Activated naive CD8-positive, alpha-beta T cell treated with anti-CD3 and anti-CD28 coated beads, Interleukin-2, amount 10 ng/mL, durations not matched to agents 7 days and 5 days (primary cell): ENCODE data around the gene YEATS2. TPM values are rescaled to one million over a fixed set of nuclear protein-coding genes. Genes with fewer than 3 reads are reported as not detected.
A peak's percentile ranks its signal among the peaks of the same experiment; 100 is the strongest.

ENCODE experiments used
- ATAC-seq: fragments of 150-1000 bp; cut with Tn5 transposase; one replicate; pipeline ENCODE4 v1.10.0; 2021; ENCODE audit warnings: low read depth, moderate library complexity
- POLR2A ChIA-PET: fragments of 350-600 bp; sonication (Branson Sonifier 250); formaldehyde crosslinking; loops from one replicate; lab custom pipeline; 2021; ENCODE audit warnings: antibody characterized with exemption; lab: Charles Lee
- DNase-seq: peaks from one replicate; pipeline ENCODE4 v3.0.0; 2021
- H3K27ac Mint-ChIP-seq: one replicate; pipeline ENCODE4 v1.8.0; 2022; ENCODE audit warnings: mild to moderate bottlenecking, mixed read lengths
- H3K27me3 Mint-ChIP-seq: one replicate; pipeline ENCODE4 v1.8.0; 2022; ENCODE audit warnings: mild to moderate bottlenecking, moderate library complexity, mixed read lengths
- H3K36me3 Mint-ChIP-seq: one replicate; pipeline ENCODE4 v1.8.0; 2021; ENCODE audit warnings: mild to moderate bottlenecking, mixed read lengths
- H3K4me1 Mint-ChIP-seq: one replicate; pipeline ENCODE4 v1.8.0; 2021; ENCODE audit warnings: mixed read lengths
- H3K4me3 Mint-ChIP-seq: one replicate; pipeline ENCODE4 v1.8.0; 2022; ENCODE audit warnings: mild to moderate bottlenecking, moderate library complexity, mixed read lengths
- H3K9me3 Mint-ChIP-seq: one replicate; pipeline ENCODE4 v1.8.0; 2021; ENCODE audit warnings: mixed read lengths
- total RNA-seq, 2 experiments: library from RNA; stranded (reverse); gene quantifications; one replicate each; pipeline ENCODE4 v1.2.3, GENCODE V29; 2021

The YEATS2 gene
- total RNA-seq, 2 experiments from 2014 or later, result 49.7 to 52.7 TPM

DNA sequence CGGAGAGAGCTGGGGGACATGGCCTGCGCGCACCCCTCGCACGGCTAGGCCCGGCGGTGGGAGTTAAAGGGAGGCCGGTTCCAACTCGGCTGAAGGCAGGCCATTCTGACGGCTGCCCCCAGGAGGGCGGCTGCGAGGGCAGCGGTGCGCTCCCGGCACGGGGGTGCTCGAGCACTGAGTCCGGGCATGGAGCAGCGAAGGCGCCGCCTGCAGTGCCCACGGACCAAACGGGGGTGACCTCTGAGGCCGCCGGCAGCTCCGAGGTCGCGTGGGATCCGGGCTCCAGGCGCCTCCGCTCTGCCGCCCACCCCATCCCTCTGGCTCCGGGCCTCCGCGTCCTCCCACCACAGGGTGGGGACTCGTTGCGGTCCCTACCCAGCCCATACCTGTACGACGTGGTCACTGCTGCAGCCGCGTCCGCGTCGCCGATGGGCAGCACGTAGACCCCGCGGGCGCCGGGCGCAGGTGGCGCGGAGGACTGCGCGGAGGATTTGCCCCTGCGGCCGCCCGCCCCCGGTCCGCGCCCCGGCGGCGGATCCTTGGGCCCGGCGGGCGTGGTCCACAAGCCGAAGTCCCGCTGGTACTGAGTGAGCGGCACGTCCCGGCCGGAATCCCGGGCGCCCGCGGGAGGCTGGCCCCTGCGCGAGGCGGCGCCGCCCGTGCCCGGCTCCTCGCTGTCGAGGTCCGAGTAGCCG, 127.3 kb downstream of the YEATS2 start:
- Mint-ChIP-seq H3K9me3 (no peaks in the 10 kb centered on the region), H3K4me1 (peaks cover 8% of the 10 kb centered on the region), H3K4me3 (peak overlapping the region; percentile 69), H3K27ac (no peak overlapping the region), H3K27me3 (peaks cover 5% of the 10 kb centered on the region), H3K36me3 (peaks cover 2% of the 10 kb centered on the region)
- ATAC-seq (peak; percentile 43), DNase-seq (peak; percentile 55)
- POLR2A ChIA-PET, result interaction anchor here (1.3 kb wide), 1 partner anchor 60 kb away, joined by 4 read pairs; the partner anchor contains the start of gene PARL

GRCh38 chr3:183825456-183826161, 128.0 kb downstream of the YEATS2 start, which contains the start of gene MAP6D1:
MAP6D1 (minus strand) TSS chr3:183825577; CDS start chr3:183825547, 30 bp downstream.
- peak; percentile 68 for DNase-seq
- POLR2A ChIA-PET, result interaction anchor here (0.9 to 1.3 kb wide), 2 partner anchors 10 to 59 kb away, joined by 4 to 5 read pairs; partner anchors contain the start of gene PARL
- Mint-ChIP-seq H3K27ac (no peak within 1 kb of the TSS), H3K36me3 (peaks cover 2% of the 10 kb centered on the region), H3K4me3 (peak within 1 kb of the TSS; percentile 69), H3K27me3 (peaks cover 5% of the 10 kb centered on the region), H3K9me3 (no peaks in the 10 kb centered on the region), H3K4me1 (peaks cover 8% of the 10 kb centered on the region)
- peak; percentile 64 for ATAC-seq

DNA sequence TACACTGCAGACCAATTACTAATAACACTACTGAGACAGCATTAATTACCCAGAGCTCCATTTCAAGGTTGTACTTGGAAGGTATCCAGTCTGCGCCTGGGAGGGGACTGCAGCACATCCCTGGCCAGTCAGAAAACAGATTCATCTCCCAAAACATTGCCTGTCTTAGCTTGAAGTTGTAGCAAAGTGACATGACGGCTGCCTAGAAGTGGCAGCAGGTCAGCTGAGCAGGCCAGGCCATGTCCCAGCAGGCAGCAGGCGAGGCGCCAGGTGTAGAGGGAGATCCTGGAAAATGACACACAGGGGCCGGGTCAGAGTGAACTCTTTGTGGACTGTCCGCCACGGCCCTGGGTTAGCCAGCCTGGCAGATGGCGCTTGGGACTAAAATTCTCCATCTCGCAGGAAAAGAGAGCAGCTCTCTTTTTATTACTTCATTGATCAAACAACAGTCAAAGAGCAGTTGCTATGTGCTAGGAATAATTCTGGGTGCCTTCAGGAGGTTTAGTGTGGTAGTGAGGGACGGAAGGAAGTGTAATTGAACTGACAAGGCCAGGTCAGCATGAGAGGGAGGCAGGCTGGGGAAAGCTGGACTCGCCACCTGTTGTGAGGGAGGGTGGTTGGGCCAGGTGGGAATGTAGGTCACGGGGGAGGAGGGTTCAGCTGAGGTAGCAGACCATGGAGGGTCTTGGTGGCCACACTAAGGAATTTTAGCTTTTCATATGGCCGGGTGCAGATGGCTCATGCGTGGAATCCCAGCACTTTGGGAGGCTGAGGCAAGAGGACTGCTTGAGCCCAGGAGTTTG, 129.1 kb downstream of the YEATS2 start:
- H3K4me1 Mint-ChIP-seq, result peaks cover 8% of the 10 kb centered on the region
- POLR2A ChIA-PET, result interaction anchor here (0.9 to 1.3 kb wide), 3 partner anchors 11 to 58 kb away, joined by 4 to 5 read pairs (median 4); partner anchors contain the start of gene PARL
- H3K36me3 Mint-ChIP-seq, result peaks cover 2% of the 10 kb centered on the region
- H3K9me3 Mint-ChIP-seq, result no peaks in the 10 kb centered on the region
- no peak overlapping the region for H3K27ac Mint-ChIP-seq
- no peak for ATAC-seq
- DNase-seq, result no peak
- H3K4me3 Mint-ChIP-seq, result no peak overlapping the region
- peaks cover 5% of the 10 kb centered on the region for H3K27me3 Mint-ChIP-seq

GRCh38 chr3:183827809-183828537, 130.4 kb downstream of the YEATS2 start:
- no peak overlapping the region for H3K4me3 Mint-ChIP-seq
- H3K9me3 Mint-ChIP-seq, result no peaks in the 10 kb centered on the region
- ATAC-seq (no peak), DNase-seq (no peak)
- H3K27ac Mint-ChIP-seq, result no peak overlapping the region
- H3K36me3 Mint-ChIP-seq, result no peaks in the 10 kb centered on the region
- H3K4me1 Mint-ChIP-seq, result peaks cover 8% of the 10 kb centered on the region
- H3K27me3 Mint-ChIP-seq, result peaks cover 5% of the 10 kb centered on the region
- POLR2A ChIA-PET, result no interaction called here

GRCh38 chr3:183828538-183828870, 130.9 kb downstream of the YEATS2 start:
- no peaks in the 10 kb centered on the region for H3K9me3 Mint-ChIP-seq
- no peak for DNase-seq
- no peak for ATAC-seq
- no peak overlapping the region for H3K4me3 Mint-ChIP-seq
- peaks cover 8% of the 10 kb centered on the region for H3K4me1 Mint-ChIP-seq
- no peak overlapping the region for H3K27ac Mint-ChIP-seq
- POLR2A ChIA-PET, result no interaction called here
- H3K36me3 Mint-ChIP-seq, result no peaks in the 10 kb centered on the region
- H3K27me3 Mint-ChIP-seq, result peaks cover 5% of the 10 kb centered on the region

GRCh38 chr3:183829466-183829865, 131.9 kb downstream of the YEATS2 start:
- Mint-ChIP-seq H3K4me3 (no peak overlapping the region), H3K27me3 (no peaks in the 10 kb centered on the region), H3K9me3 (no peaks in the 10 kb centered on the region), H3K4me1 (peaks cover under 1% of the 10 kb centered on the region), H3K36me3 (no peaks in the 10 kb centered on the region), H3K27ac (no peak overlapping the region)
- no peak for DNase-seq
- POLR2A ChIA-PET, result no interaction called here
- ATAC-seq, result no peak

DNA sequence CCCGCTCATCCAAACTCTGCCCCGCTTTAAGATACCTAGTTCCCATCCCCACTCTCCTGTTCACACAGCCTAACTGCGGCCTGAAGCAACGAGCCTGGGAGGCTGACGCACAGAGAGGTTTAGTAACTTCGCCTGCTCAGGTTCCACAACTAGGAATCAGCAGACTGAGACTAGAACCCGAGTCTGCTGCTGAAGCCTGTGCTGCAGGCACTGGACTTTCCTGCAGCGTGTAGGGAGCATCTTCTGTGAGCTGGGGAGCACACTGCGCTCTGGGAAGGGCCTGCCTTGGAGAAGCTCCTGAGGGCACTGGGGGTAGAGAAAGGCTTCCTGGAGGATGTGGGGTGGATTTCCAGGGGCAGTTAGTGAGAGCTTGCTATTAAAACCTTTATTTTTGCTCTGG, 132.6 kb downstream of the YEATS2 start:
- ATAC-seq (no peak), DNase-seq (no peak)
- no peak overlapping the region for H3K27ac Mint-ChIP-seq
- H3K27me3 Mint-ChIP-seq, result no peaks in the 10 kb centered on the region
- no peaks in the 10 kb centered on the region for H3K4me1 Mint-ChIP-seq
- H3K4me3 Mint-ChIP-seq, result no peak overlapping the region
- H3K9me3 Mint-ChIP-seq, result no peaks in the 10 kb centered on the region
- POLR2A ChIA-PET, result no interaction called here
- no peaks in the 10 kb centered on the region for H3K36me3 Mint-ChIP-seq

- no peaks in the 10 kb centered on the region for H3K36me3 Mint-ChIP-seq
- POLR2A ChIA-PET, result no interaction called here
- no peak overlapping the region for H3K27ac Mint-ChIP-seq
- DNase-seq (no peak), ATAC-seq (no peak)
- H3K9me3 Mint-ChIP-seq, result no peaks in the 10 kb centered on the region
- no peak overlapping the region for H3K4me3 Mint-ChIP-seq
- no peaks in the 10 kb centered on the region for H3K27me3 Mint-ChIP-seq
- no peaks in the 10 kb centered on the region for H3K4me1 Mint-ChIP-seq
Observed at GRCh38 chr3:183833516-183833915, 135.9 kb downstream of the YEATS2 start.

GRCh38 chr3:183837390-183837789, 139.8 kb downstream of the YEATS2 start:
- Mint-ChIP-seq H3K27ac (no peak overlapping the region), H3K27me3 (no peaks in the 10 kb centered on the region), H3K36me3 (peaks cover 9% of the 10 kb centered on the region), H3K4me1 (no peaks in the 10 kb centered on the region), H3K9me3 (no peaks in the 10 kb centered on the region), H3K4me3 (no peak overlapping the region)
- no peak for DNase-seq
- POLR2A ChIA-PET, result no interaction called here
- no peak for ATAC-seq

DNA sequence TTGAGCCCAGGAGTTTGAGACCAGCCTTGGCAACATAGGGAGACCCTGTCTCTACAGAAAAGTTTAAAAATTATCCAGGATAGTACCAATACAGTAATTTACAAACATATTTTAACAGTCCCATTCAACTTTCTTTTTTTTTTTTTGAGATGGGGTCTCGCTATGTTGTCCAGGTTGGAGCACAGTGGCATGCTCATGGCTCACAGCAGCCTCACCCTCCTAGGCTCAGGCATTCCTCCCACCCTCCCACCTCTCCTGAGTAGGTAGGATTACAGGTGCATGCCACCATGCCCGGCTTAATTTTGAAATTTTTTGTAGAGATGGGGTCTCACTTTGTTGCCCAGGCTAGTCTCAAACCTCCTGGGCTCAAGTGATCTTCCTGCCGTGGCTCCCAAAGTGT, 140.3 kb downstream of the YEATS2 start:
- DNase-seq, result no peak
- Mint-ChIP-seq H3K4me1 (no peaks in the 10 kb centered on the region), H3K4me3 (no peak overlapping the region), H3K27me3 (no peaks in the 10 kb centered on the region), H3K36me3 (peaks cover 9% of the 10 kb centered on the region), H3K27ac (no peak overlapping the region), H3K9me3 (no peaks in the 10 kb centered on the region)
- ATAC-seq, result no peak
- POLR2A ChIA-PET, result no interaction called here

DNA sequence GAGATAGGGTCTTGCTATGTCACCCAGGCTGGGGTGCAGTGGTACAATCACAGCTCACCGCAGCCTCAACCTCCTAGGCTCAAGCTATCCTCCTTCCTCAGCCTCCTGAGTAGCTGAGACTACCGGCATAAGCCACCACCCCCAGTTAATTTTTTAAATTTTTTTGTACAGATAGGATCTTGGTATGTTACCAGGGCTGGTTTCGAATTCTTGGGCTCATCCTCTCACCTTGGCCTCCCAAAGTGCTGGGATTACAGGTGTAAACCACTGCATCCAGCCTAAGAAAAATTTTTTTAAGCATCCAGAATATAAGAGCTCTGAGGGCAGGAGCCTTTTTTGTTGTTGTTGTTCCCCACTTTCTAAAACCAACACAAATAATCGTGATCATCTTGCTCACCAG, 142.2 kb downstream of the YEATS2 start:
- POLR2A ChIA-PET, result no interaction called here
- Mint-ChIP-seq H3K4me3 (no peak overlapping the region), H3K9me3 (no peaks in the 10 kb centered on the region), H3K27ac (no peak overlapping the region), H3K36me3 (peaks cover 14% of the 10 kb centered on the region), H3K4me1 (no peaks in the 10 kb centered on the region), H3K27me3 (no peaks in the 10 kb centered on the region)
- DNase-seq, result no peak
- ATAC-seq, result no peak

- DNase-seq (no peak), ATAC-seq (no peak)
- Mint-ChIP-seq H3K4me3 (no peak overlapping the region), H3K27ac (no peak overlapping the region), H3K9me3 (no peaks in the 10 kb centered on the region), H3K4me1 (no peaks in the 10 kb centered on the region), H3K36me3 (peaks cover 17% of the 10 kb centered on the region), H3K27me3 (no peaks in the 10 kb centered on the region)
- POLR2A ChIA-PET, result no interaction called here
Observed at GRCh38 chr3:183844606-183845005, 147.0 kb downstream of the YEATS2 start.

GRCh38 chr3:183845090-183845489, 147.5 kb downstream of the YEATS2 start:
- POLR2A ChIA-PET, result no interaction called here
- H3K4me3 Mint-ChIP-seq, result no peak overlapping the region
- no peaks in the 10 kb centered on the region for H3K4me1 Mint-ChIP-seq
- no peaks in the 10 kb centered on the region for H3K9me3 Mint-ChIP-seq
- peaks cover 15% of the 10 kb centered on the region for H3K36me3 Mint-ChIP-seq
- H3K27me3 Mint-ChIP-seq, result no peaks in the 10 kb centered on the region
- DNase-seq, result no peak
- ATAC-seq, result no peak
- no peak overlapping the region for H3K27ac Mint-ChIP-seq
